Neuron (in vitro differentiated cells): ENCODE results near the gene COX6A1.

ENCODE experiments used
- H2AFZ ChIP-seq: one replicate; pipeline ENCODE4 v1.6.1; 2013; ENCODE audit warnings: low read depth, mild to moderate bottlenecking, inconsistent platforms, low read length, moderate library complexity
- H3K27me3 ChIP-seq: one replicate; pipeline ENCODE4 v1.6.1; 2013; ENCODE audit warnings: low read length; ENCODE audit not compliant: insufficient read depth
- H3K36me3 ChIP-seq: one replicate; pipeline ENCODE4 v1.6.1; 2013; ENCODE audit warnings: low read length; ENCODE audit not compliant: insufficient read depth
- H3K4me1 ChIP-seq: one replicate; pipeline ENCODE4 v1.6.1; 2013; ENCODE audit warnings: low read length; ENCODE audit not compliant: insufficient read depth
- H3K4me3 ChIP-seq: 2 replicates; pipeline ENCODE4 v1.5.1; 2013; ENCODE audit warnings: mild to moderate bottlenecking, low read length, moderate library complexity
- H3K9me3 ChIP-seq: one replicate; pipeline ENCODE4 v1.6.1; 2013; ENCODE audit warnings: low read length

COX6A1 gene

GRCh38 chr12:120437735-120438494 lies at the start of gene COX6A1:
Gene COX6A1, plus strand, starts transcription at chr12:120438113. Its CDS starts 14 bp downstream, at chr12:120438127.
- Histone ChIP-seq H3K9me3 (no peaks in the 10 kb centered on the region), H3K4me1 (peaks cover 20% of the 10 kb centered on the region), H3K36me3 (peaks cover 18% of the 10 kb centered on the region), H3K27me3 (no peaks in the 10 kb centered on the region), H3K4me3 (peak within 1 kb of the TSS; percentile 52), H2AFZ (peak within 1 kb of the TSS; percentile 66)

- Histone ChIP-seq H3K27me3 (no peaks in the 10 kb centered on the region), H3K9me3 (no peaks in the 10 kb centered on the region), H3K4me3 (peak overlapping the region; percentile 40), H2AFZ (peak overlapping the region; percentile 17), H3K4me1 (peaks cover 30% of the 10 kb centered on the region), H3K36me3 (no peaks in the 10 kb centered on the region)
Observed at GRCh38 chr12:120388691-120389481, 49.0 kb upstream of the COX6A1 start.

- no peaks in the 10 kb centered on the region for H3K27me3 ChIP-seq
- no peak overlapping the region for H3K4me3 ChIP-seq
- no peaks in the 10 kb centered on the region for H3K36me3 ChIP-seq
- no peaks in the 10 kb centered on the region for H3K9me3 ChIP-seq
- peaks cover 45% of the 10 kb centered on the region for H3K4me1 ChIP-seq
- H2AFZ ChIP-seq: no peak overlapping the region
Observed at GRCh38 chr12:120390540-120391120, 47.3 kb upstream of the COX6A1 start.

GRCh38 chr12:120394483-120395367 lies 43.2 kb upstream of the COX6A1 start:
- peak overlapping the region; percentile 7 for H2AFZ ChIP-seq
- H3K36me3 ChIP-seq: no peaks in the 10 kb centered on the region
- H3K9me3 ChIP-seq: no peaks in the 10 kb centered on the region
- no peak overlapping the region for H3K4me3 ChIP-seq
- no peaks in the 10 kb centered on the region for H3K27me3 ChIP-seq
- H3K4me1 ChIP-seq: peaks cover 59% of the 10 kb centered on the region

GRCh38 chr12:120397824-120398540 lies 39.9 kb upstream of the COX6A1 start:
- H2AFZ ChIP-seq: no peak overlapping the region
- H3K27me3 ChIP-seq: no peaks in the 10 kb centered on the region
- no peaks in the 10 kb centered on the region for H3K36me3 ChIP-seq
- H3K9me3 ChIP-seq: no peaks in the 10 kb centered on the region
- no peak overlapping the region for H3K4me3 ChIP-seq
- peaks cover 65% of the 10 kb centered on the region for H3K4me1 ChIP-seq

- H3K4me1 ChIP-seq: peaks cover 54% of the 10 kb centered on the region
- H3K36me3 ChIP-seq: no peaks in the 10 kb centered on the region
- H3K9me3 ChIP-seq: no peaks in the 10 kb centered on the region
- no peaks in the 10 kb centered on the region for H3K27me3 ChIP-seq
- no peak overlapping the region for H3K4me3 ChIP-seq
- no peak overlapping the region for H2AFZ ChIP-seq
Observed at GRCh38 chr12:120399531-120399930, 38.4 kb upstream of the COX6A1 start.

- Histone ChIP-seq H3K36me3 (no peaks in the 10 kb centered on the region), H3K27me3 (no peaks in the 10 kb centered on the region), H3K9me3 (no peaks in the 10 kb centered on the region), H3K4me3 (peak overlapping the region; percentile 22), H3K4me1 (peaks cover 43% of the 10 kb centered on the region), H2AFZ (peak overlapping the region; percentile 2)
Observed at GRCh38 chr12:120402217-120402616, 35.7 kb upstream of the COX6A1 start.

GRCh38 chr12:120403869-120404268 lies 34.0 kb upstream of the COX6A1 start:
- Histone ChIP-seq H3K27me3 (no peaks in the 10 kb centered on the region), H3K4me3 (no peak overlapping the region), H2AFZ (no peak overlapping the region), H3K36me3 (no peaks in the 10 kb centered on the region), H3K9me3 (no peaks in the 10 kb centered on the region), H3K4me1 (peaks cover 28% of the 10 kb centered on the region)

- no peaks in the 10 kb centered on the region for H3K27me3 ChIP-seq
- no peak overlapping the region for H3K4me3 ChIP-seq
- no peaks in the 10 kb centered on the region for H3K9me3 ChIP-seq
- no peak overlapping the region for H2AFZ ChIP-seq
- no peaks in the 10 kb centered on the region for H3K36me3 ChIP-seq
- peaks cover 25% of the 10 kb centered on the region for H3K4me1 ChIP-seq
Observed at GRCh38 chr12:120404271-120404670, 33.6 kb upstream of the COX6A1 start.

- Histone ChIP-seq H3K36me3 (no peaks in the 10 kb centered on the region), H2AFZ (no peak overlapping the region), H3K4me3 (no peak overlapping the region), H3K27me3 (no peaks in the 10 kb centered on the region), H3K9me3 (no peaks in the 10 kb centered on the region), H3K4me1 (peaks cover 23% of the 10 kb centered on the region)
Observed at GRCh38 chr12:120406069-120406468, 31.8 kb upstream of the COX6A1 start.

GRCh38 chr12:120406553-120406952 lies 31.4 kb upstream of the COX6A1 start:
- Histone ChIP-seq H3K27me3 (no peaks in the 10 kb centered on the region), H3K4me3 (no peak overlapping the region), H3K9me3 (no peaks in the 10 kb centered on the region), H3K4me1 (peaks cover 19% of the 10 kb centered on the region), H3K36me3 (no peaks in the 10 kb centered on the region), H2AFZ (no peak overlapping the region)

- Histone ChIP-seq H3K36me3 (no peaks in the 10 kb centered on the region), H3K27me3 (no peaks in the 10 kb centered on the region), H3K4me3 (no peak overlapping the region), H3K4me1 (peaks cover 11% of the 10 kb centered on the region), H2AFZ (no peak overlapping the region), H3K9me3 (no peaks in the 10 kb centered on the region)
Observed at GRCh38 chr12:120408771-120409170, 29.1 kb upstream of the COX6A1 start.
